ENCODE measurements around the gene CNPY4.

DNA sequence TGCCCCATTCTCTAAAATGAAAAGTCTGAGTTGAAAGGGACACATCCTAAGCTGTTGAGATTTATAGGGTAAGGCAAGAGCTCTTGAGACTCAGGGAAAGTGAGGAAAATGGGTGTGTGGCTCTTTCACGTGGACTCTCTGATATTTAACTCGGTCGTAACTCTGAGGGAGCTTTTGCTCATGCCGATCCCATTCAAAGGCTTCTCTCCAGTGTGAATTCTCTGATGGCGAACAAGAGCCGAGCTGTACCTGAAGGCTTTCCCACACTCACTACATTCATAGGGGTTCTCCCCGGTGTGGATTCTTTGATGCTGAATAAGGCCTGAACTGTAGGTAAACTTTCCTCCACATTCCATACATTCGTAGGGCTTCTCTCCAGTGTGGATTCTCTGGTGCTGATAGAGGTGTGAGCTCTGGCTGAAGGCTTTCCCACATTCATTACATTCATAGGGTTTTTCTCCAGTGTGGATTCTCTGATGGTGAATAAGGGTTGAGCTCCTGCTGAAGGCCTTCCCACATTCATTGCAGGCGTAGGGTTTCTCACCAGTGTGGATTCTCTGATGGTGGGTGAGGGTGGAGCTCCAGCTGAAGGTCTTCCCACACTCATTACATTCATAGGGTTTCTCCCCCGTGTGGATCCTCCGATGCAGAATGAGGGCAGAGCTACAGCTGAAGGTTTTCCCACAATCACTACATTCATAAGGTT is 48.3 kb upstream of the CNPY4 start:
- TF ChIP-seq CTCF (IDR thresholded peaks at IDR 0.05; ENCODE audit: insufficient read depth, low read length) (no peak), POLR2AphosphoS5 (IDR thresholded peaks at IDR 0.05; ENCODE audit: low read depth) (peak; percentile 54; the same call in 1 of the 2 replicates)
